Myocyte (in vitro differentiated cells): Measurements from ENCODE around the gene DGCR2. TPM values are rescaled to one million over a fixed set of nuclear protein-coding genes. Genes with fewer than 3 reads are reported as not detected.
"Not testable (repeated sequence)": the region's sequence is repeated elsewhere in the genome, so short reads cannot be mapped to it uniquely, and the experiment has no call there.

Experiments used
- DNase-seq: peaks from one replicate; pipeline ENCODE4 v3.0.0-alpha.2; 2012; ENCODE audit warnings: low read depth
- total RNA-seq: library from RNA; depleted of rRNA; stranded (reverse); fragments of >200 nt; gene quantifications from 2 replicates; pipeline ENCODE4 v1.2.3, GENCODE V29; 2014

The DGCR2 gene
- total RNA-seq, 1 donor from 2014 or later, result 60.8 TPM

DNA sequence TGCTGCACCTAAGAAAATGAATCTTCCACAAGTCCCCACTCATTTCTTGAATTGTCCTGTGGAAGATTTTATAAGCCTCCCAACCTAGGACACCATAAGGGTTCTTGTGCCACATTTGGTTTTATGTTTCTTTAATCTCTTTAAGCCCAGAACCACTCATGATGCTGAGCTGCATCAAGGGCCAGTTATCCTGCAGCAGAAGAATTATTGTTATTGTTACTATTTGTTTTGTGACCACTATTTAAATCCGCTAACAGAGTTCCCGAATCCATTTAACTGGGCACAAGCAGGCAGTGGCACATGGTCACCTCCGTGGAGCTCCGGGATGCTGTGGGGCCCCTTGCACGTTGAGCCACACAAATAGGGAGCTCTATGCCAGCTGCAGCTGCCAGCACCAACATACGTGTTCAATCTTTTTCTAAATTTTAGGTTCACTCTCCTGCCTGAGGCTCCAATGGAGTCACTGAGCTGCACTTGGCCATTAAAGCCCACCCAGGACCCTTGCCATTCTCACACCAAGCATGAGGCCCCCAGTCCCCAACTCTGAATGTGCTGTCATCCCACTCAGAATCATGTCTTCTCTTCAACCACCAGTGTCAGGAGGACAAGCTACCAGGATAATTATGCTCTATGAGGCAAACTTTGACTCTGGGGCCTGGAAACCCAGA, 60.6 kb downstream of the DGCR2 start:
- DNase-seq, result no peak

DNA sequence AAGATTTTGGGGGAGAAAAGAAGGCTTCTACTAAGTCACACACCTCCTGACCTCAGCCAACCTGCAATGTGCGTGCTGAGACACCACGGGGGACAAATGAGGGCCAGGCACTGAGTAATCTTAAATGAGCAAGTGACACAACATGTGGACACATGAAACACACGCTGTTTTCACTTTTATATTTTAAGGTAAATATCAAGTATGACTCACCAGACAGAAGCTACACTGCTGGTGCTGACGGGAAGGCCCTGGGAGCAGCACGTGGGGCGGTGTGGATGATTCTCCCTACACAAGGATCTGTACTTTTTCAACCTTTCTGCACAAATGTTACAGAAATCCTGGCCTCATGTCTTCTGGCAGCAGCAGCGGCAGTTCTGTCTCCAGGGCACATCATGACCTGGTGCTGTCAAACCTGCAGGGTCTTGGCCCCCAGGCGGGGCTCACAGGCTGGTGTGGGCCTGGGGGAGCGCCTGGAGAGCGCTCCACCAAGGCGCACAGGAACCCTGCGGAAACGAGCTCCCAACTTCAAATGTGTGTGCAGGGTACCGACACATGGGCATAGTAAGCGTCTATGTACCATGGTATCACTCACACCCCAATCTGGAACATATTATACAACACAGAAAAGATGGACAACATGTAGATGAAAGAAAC, 61.7 kb downstream of the DGCR2 start:
- no peak for DNase-seq

DNA sequence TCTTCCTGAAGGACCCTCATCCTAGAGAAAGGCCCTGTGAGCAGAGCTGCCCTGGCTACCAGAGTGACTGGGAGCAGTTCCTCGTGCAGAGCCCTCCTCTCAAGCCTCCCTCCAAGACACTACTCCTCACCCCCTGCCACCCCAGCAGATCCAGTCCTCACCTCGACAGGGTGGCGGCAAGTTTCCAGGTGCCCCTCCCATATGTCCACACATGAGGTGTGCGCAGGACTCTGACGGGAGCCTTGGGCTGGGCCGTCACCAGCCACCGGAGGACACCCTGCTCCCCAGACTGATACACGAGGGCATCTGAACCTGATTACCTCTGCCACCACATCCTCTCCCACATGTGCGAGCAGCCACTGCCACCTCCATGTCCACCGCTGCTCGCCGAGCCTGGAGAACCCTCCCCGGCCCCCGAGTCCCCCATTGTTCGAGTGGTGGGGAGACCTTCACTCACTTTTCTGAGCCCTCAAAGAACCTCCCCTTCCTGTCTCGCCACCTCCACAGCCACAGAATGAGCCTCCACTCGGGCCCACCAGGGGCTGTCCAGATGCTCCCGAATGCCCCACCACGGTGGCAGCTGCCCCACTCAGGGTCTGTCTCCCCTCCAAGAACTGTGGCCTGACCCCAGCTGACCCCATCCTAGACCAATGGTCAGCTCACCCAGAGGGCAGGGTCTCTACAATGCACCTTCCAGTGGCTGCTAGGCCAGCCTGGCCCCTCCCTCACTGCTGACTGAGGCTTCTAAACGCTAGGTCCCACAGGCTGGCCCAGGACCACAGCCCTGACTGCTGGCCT, 62.5 kb downstream of the DGCR2 start:
- no peak for DNase-seq

DNA sequence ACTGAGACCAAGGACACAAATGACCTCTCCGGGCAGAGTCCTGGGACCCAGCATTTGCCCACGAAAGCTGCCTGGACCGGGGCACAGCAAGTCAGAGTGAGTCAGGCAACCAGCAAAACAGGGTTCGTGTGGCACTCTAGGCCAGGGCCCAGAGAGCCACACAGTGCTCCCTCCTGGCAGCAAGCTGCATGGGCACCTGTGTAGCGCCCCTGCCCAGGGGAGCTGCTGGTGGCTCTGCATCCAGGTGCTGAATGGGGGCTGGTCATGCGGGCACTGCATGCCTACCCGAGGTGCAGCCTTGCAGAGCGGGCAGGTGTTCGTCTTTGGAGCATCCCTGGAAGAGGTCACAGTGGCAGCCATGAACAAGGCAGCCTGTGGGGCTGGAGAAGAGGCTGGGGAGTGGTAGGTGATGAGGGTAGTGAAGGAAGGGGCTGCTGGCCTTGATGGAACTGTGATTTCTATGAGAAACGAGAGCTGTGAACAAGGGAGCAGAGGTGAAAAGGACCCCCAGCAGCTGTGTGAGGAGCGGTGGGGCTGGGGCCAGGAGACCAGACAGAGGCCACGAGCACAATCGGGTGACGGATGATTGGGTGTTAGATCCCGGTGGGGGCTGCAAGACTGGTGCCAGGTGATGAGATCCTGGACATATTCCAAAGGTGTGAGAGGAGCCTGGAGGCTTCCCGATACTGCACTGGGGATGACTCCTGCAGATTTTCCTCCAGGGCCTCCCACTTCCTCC, 63.3 kb downstream of the DGCR2 start:
- DNase-seq, result no peak

DNA sequence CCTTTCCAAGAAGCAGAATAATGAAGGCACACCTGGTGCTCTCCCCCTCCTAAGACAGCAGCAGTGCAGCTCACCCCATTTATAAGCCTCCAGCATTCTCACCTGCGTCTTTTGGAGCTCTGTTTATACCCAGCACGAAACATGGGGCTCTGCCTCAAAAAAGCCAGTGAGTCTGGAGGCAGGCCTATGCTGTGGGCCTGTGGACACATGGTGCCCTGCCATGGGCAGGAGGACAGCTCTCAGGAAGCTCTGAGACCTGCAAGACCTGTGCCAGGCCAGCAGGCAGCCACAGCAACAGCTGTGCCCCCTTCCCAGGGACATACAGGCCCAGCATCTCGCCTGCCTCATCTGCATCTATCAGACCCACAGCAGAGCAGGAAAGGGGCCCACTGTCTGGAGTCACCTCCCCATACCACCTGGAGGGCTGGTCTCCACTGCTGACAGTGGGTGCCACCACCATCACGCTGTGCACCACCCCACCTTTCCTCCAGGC, 64.2 kb downstream of the DGCR2 start:
- no peak for DNase-seq

DNA sequence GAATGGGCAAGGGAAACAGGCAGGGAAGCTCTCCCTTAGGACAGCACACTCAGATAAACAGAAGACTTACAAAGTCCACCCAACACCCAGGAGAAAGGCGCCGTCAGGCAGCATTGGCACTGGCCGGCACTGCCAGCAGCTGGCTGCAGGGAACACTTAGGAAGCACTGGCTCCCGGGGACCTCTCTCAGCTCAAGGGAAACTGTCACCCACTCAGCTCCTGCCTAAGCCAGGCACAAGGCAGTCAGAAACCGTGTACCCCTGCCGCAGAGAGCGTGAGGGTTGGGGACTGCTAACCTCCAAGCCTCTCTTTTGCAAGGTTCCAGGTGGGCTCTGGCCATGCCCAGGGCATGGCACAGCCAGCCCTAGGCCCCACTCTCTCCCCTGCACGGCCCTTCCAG, 64.7 kb downstream of the DGCR2 start:
- DNase-seq, result no peak

DNA sequence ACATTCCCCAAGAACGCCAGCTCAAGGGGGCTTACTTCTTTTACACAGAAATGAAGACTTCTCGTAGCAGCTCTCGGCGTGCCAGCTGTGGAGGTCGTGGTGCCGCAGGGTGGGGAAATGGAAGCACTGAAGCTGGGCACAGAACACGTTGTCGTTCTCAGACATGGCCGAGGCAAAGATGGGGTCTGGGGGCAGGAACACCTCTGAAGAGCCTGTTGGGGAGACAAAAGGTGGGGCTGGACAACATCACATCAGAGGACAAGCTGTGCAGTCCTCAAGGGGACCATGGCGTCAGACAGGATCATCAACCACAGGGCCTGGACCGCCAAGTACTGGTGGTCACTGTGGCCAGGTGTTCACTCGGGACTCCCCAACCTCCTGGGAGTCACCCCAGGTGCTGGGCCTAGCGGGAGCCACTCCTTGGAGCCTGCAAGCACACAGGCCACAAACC, 65.2 kb downstream of the DGCR2 start:
- no peak for DNase-seq

DNA sequence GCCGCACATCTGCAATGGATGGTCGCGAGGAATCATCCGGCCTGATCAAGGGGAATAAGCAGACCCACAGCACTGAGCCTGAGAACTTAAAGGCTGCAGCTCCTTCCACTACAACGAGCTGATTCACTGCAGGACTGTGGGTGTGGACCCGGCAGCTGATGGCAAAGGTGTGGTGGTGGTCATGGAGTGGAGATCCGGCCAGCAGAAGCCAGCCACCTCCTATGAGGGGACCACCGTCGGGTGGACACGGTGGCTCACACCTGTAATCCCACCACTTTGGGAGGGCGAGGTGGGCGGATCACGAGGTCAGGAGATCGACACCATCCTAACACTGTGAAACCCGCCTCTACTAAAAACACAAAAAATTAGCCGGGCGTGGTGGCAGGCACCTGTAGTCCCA, 66.4 kb downstream of the DGCR2 start:
- no peak for DNase-seq

DNA sequence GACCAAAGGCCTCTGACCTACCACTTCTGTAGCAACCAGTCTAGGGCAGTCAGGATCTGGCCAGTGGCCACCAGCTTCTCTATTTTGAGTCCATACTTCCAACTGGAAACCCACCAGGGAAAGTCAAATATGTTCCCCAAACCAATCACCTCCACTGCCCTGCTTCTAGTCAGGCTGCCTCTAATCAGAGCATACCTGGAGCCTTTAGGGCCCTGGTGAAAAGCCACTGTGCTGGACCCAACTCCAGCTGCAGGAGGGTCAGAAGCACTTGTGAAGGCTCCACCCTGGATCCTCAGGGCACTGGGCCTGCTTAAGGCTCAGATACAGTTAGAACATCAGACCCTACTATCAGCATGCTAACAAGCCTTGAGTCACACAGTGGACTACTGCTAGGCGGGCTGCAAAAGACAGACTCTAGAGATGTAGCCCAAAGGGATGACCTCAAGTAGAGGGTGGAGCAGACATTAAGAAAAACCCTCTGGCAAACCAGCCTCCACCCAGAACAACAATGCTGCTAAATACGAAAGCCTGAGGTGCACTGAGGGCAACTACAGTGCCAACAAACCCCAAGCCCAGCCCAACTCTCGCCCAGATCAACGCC, 69.2 kb downstream of the DGCR2 start:
- DNase-seq, result no peak

DNA sequence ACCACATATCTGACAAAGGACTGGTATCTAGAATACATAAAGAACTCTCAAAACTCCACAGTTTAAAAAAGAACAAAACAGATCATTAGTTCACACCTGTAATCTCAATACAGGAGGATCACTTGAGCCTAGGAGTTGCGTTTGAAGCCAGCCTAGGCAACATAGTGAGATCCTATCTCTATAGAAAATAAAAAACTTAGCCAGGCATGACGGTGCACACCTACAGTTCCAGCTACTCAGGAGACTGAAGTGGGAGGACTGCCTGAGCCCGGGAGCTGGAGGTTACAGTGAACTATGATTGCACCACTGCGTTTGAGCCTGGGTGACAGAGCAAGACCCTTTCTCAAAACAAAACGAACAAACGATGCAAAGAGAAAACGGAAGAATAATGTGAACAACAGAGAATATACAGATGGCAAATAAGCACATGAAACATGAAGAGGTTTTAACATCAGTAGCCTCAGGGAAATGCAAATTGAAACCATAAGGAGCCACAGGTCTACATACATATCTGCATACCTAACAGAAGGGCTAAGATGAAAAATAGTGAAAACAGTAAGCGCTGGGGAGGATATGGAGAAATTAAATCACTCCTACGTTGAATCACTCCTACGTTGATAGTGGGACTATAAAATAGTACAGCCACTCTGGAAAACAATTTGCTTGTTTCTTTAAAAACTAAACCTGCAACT, 70.7 kb downstream of the DGCR2 start:
- DNase-seq, result no peak

DNA sequence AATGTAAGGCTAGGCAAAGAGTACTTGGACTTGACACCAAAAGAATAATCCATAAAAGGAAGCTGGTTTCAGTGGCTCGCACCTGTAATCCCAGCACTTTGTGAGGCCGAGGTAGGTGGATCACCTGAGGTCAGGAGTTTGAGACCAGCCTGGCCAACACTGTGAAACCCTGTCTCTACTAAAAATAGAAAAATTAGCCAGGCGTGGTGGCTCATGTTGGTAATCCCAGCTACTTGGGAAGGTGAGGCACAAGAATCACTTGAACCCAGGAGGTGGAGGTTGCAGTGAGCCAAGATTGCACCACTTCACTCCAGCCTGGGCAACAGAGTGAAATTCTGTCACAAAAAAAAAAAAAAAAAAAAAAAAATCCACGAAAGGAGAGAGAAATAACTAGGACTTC, 71.4 kb downstream of the DGCR2 start:
- DNase-seq, result not testable (repeated sequence)

DNA sequence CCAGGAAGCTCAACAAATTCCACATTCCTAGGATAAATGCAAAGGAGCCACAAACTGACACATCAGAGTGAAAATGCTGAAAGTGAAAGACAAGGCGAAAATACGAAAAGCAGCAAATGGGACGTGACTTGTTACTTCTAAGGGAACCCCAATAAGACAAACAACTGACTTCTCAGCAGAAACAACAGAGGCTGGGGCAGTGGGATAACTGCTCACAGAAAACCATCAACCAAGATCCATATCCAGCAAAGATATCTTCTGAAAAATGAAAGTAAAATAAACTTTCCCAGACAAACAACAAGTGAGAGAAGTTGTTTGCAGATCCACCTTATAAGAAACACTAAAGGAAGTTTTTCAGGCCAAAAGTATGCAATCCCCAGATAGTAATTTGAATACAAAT, 72.1 kb downstream of the DGCR2 start:
- no peak for DNase-seq

DNA sequence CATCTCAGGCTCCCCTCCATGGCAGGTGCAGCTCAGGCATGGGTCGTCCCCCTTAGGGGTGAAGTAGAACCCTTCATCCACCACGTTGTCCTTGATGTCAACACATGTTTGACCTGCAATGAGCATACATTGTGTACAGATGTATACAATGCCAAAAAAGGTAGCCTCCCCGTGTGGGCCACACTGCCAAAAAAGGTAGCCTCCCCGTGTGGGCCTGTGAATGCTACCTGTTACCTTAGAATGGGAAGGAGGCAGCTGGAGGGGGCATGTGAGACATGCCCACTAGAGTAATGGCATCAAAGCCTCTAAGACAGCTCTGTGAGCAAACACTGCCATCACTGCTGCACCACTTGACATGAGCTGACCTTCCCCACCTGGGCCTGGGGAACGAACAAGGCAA, 73.7 kb downstream of the DGCR2 start:
- no peak for DNase-seq

DNA sequence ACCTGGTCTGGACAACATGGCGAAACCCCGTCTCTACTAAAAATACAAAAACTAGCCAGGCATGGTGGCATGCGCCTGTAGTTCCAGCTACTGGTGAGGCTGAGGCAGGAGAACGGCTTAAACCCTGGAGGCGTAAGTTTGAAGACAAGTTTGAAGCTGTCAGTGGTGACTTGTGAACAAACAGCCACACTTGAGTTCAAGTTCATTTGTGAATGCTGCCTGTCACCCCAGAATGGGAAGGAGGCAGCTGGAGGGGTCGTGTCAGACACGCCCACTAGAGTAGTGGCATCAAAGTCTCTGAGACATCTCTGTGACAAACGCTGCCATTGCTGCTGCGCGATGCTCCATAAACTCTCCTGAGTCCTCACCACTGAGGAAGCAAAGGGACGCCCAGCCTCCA, 74.2 kb downstream of the DGCR2 start:
- DNase-seq, result no peak

DNA sequence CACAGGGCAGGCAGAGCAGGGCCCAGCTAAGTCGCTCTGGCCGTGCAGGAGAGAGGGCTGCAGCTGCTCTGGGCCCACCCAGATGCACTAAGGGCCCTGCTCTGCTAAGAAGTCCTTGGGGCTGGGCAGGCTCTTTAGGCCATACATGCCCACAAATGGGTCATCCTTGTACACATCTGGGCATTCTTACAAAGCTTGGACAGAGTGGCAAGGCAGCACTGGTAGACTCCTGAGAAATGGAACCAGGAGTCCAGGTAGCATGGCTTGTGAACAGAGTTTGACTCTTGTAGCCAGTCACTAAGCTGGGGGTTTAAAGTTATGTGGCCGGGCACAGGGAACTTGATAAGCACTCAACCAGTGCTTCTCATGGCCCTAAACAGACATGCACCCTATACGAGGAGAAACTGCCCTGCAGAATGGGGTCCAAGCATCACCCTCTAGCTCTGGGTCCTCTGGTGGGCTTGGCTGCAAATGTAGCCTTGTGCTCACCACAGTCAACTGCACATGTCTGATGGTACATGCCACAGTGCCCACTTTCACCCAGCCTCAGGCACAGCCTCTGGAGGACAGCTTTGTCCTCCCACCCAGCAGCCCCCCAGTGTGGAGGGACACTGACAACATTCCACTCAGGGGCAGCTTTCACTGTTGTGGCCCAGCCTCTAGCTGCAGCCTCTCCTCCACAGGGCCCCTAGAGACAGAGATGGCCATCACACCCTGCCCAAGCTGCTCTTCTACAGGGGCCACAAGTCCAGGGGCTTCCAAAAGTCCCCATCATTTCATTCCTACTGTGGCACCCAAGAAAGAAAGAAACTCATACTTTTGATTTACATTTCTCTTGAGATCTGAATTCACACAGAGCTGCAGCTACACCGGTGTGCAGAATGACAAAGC, 75.2 kb downstream of the DGCR2 start:
- no peak for DNase-seq

DNA sequence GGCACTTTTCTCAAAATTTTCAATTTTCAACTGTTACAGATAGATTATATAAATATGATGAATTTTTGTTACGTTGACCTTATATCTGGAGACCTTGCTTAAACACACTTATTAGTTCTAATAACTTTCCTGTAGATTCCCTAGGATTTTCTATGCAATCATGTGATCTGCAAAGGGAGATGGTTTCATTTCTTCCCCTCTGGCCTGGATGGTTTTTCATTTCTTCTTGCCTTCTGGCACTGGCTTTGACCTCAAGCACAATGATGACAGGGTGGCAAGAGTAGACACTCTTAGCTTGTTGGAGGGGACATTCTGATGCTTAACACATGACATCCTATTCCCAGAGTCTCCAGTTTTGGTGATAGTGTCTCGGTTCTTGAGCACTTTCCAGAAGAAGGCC, 75.9 kb downstream of the DGCR2 start:
- DNase-seq, result no peak

DNA sequence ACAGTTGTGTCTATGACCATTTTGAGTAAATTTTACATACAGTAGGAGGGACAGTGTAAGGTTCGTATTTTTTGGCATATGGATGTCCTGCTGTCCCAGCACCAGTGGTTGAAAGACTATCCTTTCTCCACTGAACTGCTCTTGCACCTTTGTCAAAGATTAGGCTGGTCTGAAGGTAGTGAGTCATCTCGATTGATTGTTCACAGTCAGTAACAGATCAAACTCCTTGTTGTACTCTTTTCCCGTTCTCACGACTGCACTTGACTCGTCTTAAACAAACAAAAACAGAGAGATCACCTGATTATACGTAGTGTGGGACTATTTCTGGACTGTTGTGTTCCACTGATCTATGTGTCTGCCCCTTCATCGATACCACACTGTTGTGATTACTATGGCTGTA, 77.1 kb downstream of the DGCR2 start:
- DNase-seq, result no peak

DNA sequence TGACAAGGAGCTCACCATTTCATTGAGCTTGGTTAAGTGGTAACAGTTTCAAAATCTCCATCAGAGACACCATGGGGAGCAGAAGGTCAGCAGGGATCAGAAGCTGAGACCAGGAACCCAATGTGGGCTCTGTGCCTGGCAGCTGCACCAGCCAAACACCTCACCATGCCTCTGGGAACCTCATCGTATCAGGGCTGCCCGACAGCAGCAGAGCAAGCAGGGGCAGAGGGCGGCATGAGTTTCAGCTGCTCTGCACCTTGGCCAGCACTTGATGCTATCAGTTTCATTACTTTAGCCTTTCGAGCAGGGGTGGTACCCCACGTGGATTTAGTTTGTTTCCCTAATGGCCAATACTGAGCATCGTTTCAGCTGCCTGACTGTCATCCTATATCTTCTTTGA, 77.8 kb downstream of the DGCR2 start:
- no peak for DNase-seq
